Testis (tissue), 3 donors: ENCODE measurements around the gene FAM13C. TPM values are rescaled to one million over a fixed set of nuclear protein-coding genes. Genes with fewer than 3 reads are reported as not detected.
"Not testable (repeated sequence)": the region's sequence is repeated elsewhere in the genome, so short reads cannot be mapped to it uniquely, and the experiment has no call there.

Experiments used
- DNase-seq: peaks from one replicate; pipeline ENCODE4 v3.0.0-alpha.2; 2019
- H3K27ac ChIP-seq, 2 donors: fragments of 200-600 bp; sonication (generic); one replicate each; pipeline ENCODE4 v1.5.1; 2019
- H3K27me3 ChIP-seq: fragments of 200-600 bp; sonication (generic); one replicate; pipeline ENCODE4 v1.5.1; 2019
- H3K36me3 ChIP-seq: fragments of 200-600 bp; sonication (generic); one replicate; pipeline ENCODE4 v1.5.1; 2017; ENCODE audit warnings: low read depth; ENCODE audit errors: missing control alignments
- H3K4me1 ChIP-seq: fragments of 200-600 bp; sonication (generic); one replicate; pipeline ENCODE4 v1.5.1; 2019
- H3K4me3 ChIP-seq, 2 donors: fragments of 200-600 bp; sonication (generic); one replicate each; pipeline ENCODE4 v1.5.1; 2017 to 2019
- H3K9me3 ChIP-seq: fragments of 200-600 bp; sonication (generic); one replicate; pipeline ENCODE4 v1.5.1; 2017
- CTCF ChIP-seq, 3 experiments: fragments of 450-650 bp in 2 of 3; fragments of 200-600 bp in 1 of 3; sonication (generic) in 1 of 3; IDR thresholded peaks; one replicate each; pipeline ENCODE4 v1.5.1; 2016 to 2019; ENCODE audit warnings: antibody characterized with exemption in 3 of 3, mild to moderate bottlenecking in 2 of 3, moderate library complexity in 1 of 3
- POLR2A ChIP-seq: fragments of 450-650 bp; IDR thresholded peaks from one replicate; pipeline ENCODE4 v1.6.1; 2017; ENCODE audit warnings: antibody characterized with exemption, mild to moderate bottlenecking, moderate library complexity
- WGBS, 2 donors: methylation state at CpG; one replicate each; pipeline ENCODE4 v1.1.5; 2018; 5-methylcytosine and 5-hydroxymethylcytosine counted together
- intact Hi-C: fragments of 100-400 bp; cut with DNase I; formaldehyde crosslinking; loops from one replicate; pipeline ENCODE4 v1.15.1; 2023; ENCODE audit warnings: low total_unique reads
- polyA plus RNA-seq: library from polyadenylated mRNA; stranded (reverse); fragments of 350-450 nt; fragmentation: Illumina TruSeq; extraction: RNeasy Lipid Tissue Mini Kit (QIAGEN cat#74804); gene quantifications from one replicate; pipeline ENCODE4 v1.2.3, GENCODE V29; 2014; ENCODE audit warnings: low read depth, low replicate concordance; ENCODE audit not compliant: insufficient read depth
- total RNA-seq, 2 donors: library from RNA; depleted of rRNA; stranded (reverse); fragments of >200 nt; gene quantifications; one replicate each; pipeline ENCODE4 v1.2.3, GENCODE V29; 2016

Gene FAM13C
- total and polyA plus RNA-seq, 3 donors from 2014 or later, result 12.9 to 50.9 (median 38.5) TPM

GRCh38 chr10:59234194-59234593, 128.2 kb downstream of the FAM13C start:
- H3K9me3 ChIP-seq, result no peaks in the 10 kb centered on the region
- H3K27me3 ChIP-seq, result no peaks in the 10 kb centered on the region
- no peak for TF ChIP-seq CTCF (IDR thresholded peaks at IDR 0.05)
- TF ChIP-seq POLR2A, result no peak
- no peaks in the 10 kb centered on the region for H3K4me1 ChIP-seq
- H3K36me3 ChIP-seq, result no peaks in the 10 kb centered on the region
- H3K4me3 ChIP-seq, result no peak overlapping the region
- no peak overlapping the region for H3K27ac ChIP-seq
- intact Hi-C loops, result no loop called here
- DNase-seq, result no peak
- WGBS, 2 donors, result 83 to 85% methylated on average over 3 of the region's 3 CpGs

GRCh38 chr10:59229441-59229840, 132.9 kb downstream of the FAM13C start:
- 94 to 97% methylated on average over 4 of the region's 4 CpGs for WGBS, 2 donors
- no peak overlapping the region for H3K27ac ChIP-seq
- H3K9me3 ChIP-seq, result no peaks in the 10 kb centered on the region
- DNase-seq, result no peak
- no peaks in the 10 kb centered on the region for H3K4me1 ChIP-seq
- no peaks in the 10 kb centered on the region for H3K27me3 ChIP-seq
- no peak overlapping the region for H3K4me3 ChIP-seq
- TF ChIP-seq POLR2A (no peak), CTCF (IDR thresholded peaks at IDR 0.05) (no peak)
- H3K36me3 ChIP-seq, result no peaks in the 10 kb centered on the region
- intact Hi-C loops, result no loop called here

GRCh38 chr10:59227136-59227673, 135.1 kb downstream of the FAM13C start:
- H3K4me3 ChIP-seq, result no peak overlapping the region
- H3K36me3 ChIP-seq, result no peaks in the 10 kb centered on the region
- intact Hi-C loops, result no loop called here
- WGBS, 2 donors, result 89 to 94% methylated on average over 3 of the region's 3 CpGs
- no peak for TF ChIP-seq POLR2A
- no peak for TF ChIP-seq CTCF (IDR thresholded peaks at IDR 0.05)
- DNase-seq, result no peak
- H3K27ac ChIP-seq, result no peak overlapping the region
- no peaks in the 10 kb centered on the region for H3K9me3 ChIP-seq
- H3K27me3 ChIP-seq, result no peaks in the 10 kb centered on the region
- H3K4me1 ChIP-seq, result no peaks in the 10 kb centered on the region

- H3K36me3 ChIP-seq, result no peaks in the 10 kb centered on the region
- H3K4me1 ChIP-seq, result no peaks in the 10 kb centered on the region
- H3K9me3 ChIP-seq, result no peaks in the 10 kb centered on the region
- H3K4me3 ChIP-seq, result no peak overlapping the region
- intact Hi-C loops, result no loop called here
- no peak for DNase-seq
- no peaks in the 10 kb centered on the region for H3K27me3 ChIP-seq
- no peak overlapping the region for H3K27ac ChIP-seq
- TF ChIP-seq POLR2A, result no peak
- TF ChIP-seq CTCF (IDR thresholded peaks at IDR 0.05), result no peak
Measured at GRCh38 chr10:59225211-59225610, 137.1 kb downstream of the FAM13C start.

GRCh38 chr10:59223597-59223996, 138.8 kb downstream of the FAM13C start:
- H3K4me3 ChIP-seq, DNase-seq, H3K9me3 ChIP-seq, H3K4me1 ChIP-seq, H3K27me3 ChIP-seq, H3K36me3 ChIP-seq, intact Hi-C loops, H3K27ac ChIP-seq: not testable (repeated sequence)
- WGBS, 2 donors, result 58 to 96% methylated on average over 2 of the region's 2 CpGs
